Breast epithelium (tissue), 4 donors: ENCODE results near the gene VIT. TPM values are rescaled to one million over a fixed set of nuclear protein-coding genes. Genes with fewer than 3 reads are reported as not detected.

Experiments used
- DNase-seq, 2 donors: peaks; one replicate each; pipeline ENCODE4 v3.0.0-alpha.2; 2019; ENCODE audit warnings: low spot score in 2 of 2
- H3K27ac ChIP-seq, 2 donors: fragments of 200-600 bp; sonication (generic) in 1 of 2; one replicate each; pipeline ENCODE4 v1.5.1; 2016 to 2019; ENCODE audit warnings: mild to moderate bottlenecking in 1 of 2
- H3K27me3 ChIP-seq, 2 donors: fragments of 200-600 bp; sonication (generic) in 1 of 2; one replicate each; pipeline versions ENCODE4 v1.5.1 to v1.6.0; 2017 to 2019; ENCODE audit warnings: control low read depth in 1 of 2, mild to moderate bottlenecking in 1 of 2
- H3K36me3 ChIP-seq: fragments of 200-600 bp; one replicate; pipeline ENCODE4 v1.5.1; 2019
- H3K4me1 ChIP-seq, 2 donors: fragments of 200-600 bp; sonication (generic); one replicate each; pipeline ENCODE4 v1.5.1; 2016 to 2019; ENCODE audit warnings: control low read depth in 1 of 2
- H3K4me3 ChIP-seq, 3 donors: fragments of 200-600 bp; sonication (generic); 1 replicate in 2 of 3; 2 replicates in 1 of 3; pipeline ENCODE4 v1.5.1; 2016 to 2019; ENCODE audit warnings: mild to moderate bottlenecking in 3 of 3, moderate library complexity in 2 of 3
- H3K9me3 ChIP-seq, 2 donors: fragments of 200-600 bp; sonication (generic) in 1 of 2; one replicate each; pipeline ENCODE4 v1.5.1; 2016 to 2019; ENCODE audit warnings: control low read depth in 1 of 2
- CTCF ChIP-seq, 3 donors: fragments of 450-650 bp; IDR thresholded peaks; one replicate each; pipeline ENCODE4 v1.5.1; 2016 to 2017; ENCODE audit warnings: antibody characterized with exemption in 3 of 3, mild to moderate bottlenecking in 3 of 3, moderate library complexity in 3 of 3
- POLR2A ChIP-seq: fragments of 450-650 bp; IDR thresholded peaks from one replicate; pipeline ENCODE4 v1.6.1; 2016; ENCODE audit warnings: antibody characterized with exemption, mild to moderate bottlenecking, moderate library complexity
- POLR2AphosphoS5 ChIP-seq, 3 donors: sonication (generic); formaldehyde crosslinking; IDR thresholded peaks; one replicate each; pipeline ENCODE4 v1.6.1; 2017; ENCODE audit warnings: antibody characterized with exemption in 3 of 3
- intact Hi-C: fragments of 100-400 bp; cut with DNase I; formaldehyde crosslinking; loops from one replicate; pipeline ENCODE4 v1.15.1; 2023; ENCODE audit warnings: low total_unique reads
- total RNA-seq, 3 donors: library from RNA; depleted of rRNA; stranded (reverse); fragments of >200 nt; gene quantifications; one replicate each; pipeline ENCODE4 v1.1.0, GENCODE V29; 2016

Gene VIT
- total RNA-seq, 3 donors from 2014 or later, result 7.9 to 136 (median 9.2) TPM

GRCh38 chr2:36732673-36733036 is 36.1 kb downstream of the VIT start:
- no peak for DNase-seq
- Histone ChIP-seq H3K36me3 (no peaks in the 10 kb centered on the region), H3K4me1 (no peaks in the 10 kb centered on the region), H3K4me3 (no peak overlapping the region), H3K9me3 (no peaks in the 10 kb centered on the region), H3K27ac (no peak overlapping the region), H3K27me3 (no peaks in the 10 kb centered on the region)
- TF ChIP-seq POLR2A (no peak), CTCF (IDR thresholded peaks at IDR 0.05) (no peak)
- intact Hi-C loops, result no loop called here

DNA sequence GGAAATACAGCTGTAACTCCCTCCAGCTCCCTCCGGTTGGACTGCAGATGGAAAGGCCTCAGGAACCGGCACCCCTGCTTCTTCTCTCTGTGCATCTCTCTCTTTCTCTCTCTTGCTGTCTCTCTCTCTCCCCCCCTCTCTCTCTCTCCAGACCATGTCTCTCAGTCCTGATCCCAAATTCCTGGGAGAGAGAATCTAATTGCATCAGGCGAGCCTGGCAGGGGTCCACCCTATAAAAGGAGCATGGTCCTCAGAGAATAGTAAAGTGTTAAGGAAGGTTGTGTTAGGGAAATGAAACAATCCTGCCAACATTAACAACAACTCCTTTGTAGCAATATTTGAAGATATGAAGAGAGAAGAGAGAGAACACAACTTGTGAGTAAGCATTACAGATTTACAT is 36.7 kb downstream of the VIT start:
- Histone ChIP-seq H3K27me3 (no peaks in the 10 kb centered on the region), H3K27ac (no peak overlapping the region), H3K4me1 (no peaks in the 10 kb centered on the region), H3K4me3 (no peak overlapping the region), H3K36me3 (no peaks in the 10 kb centered on the region), H3K9me3 (no peaks in the 10 kb centered on the region)
- TF ChIP-seq POLR2AphosphoS5 (IDR thresholded peaks at IDR 0.05) (no peak), CTCF (IDR thresholded peaks at IDR 0.05) (no peak), POLR2A (no peak)
- intact Hi-C loops, result no loop called here
- no peak for DNase-seq

DNA sequence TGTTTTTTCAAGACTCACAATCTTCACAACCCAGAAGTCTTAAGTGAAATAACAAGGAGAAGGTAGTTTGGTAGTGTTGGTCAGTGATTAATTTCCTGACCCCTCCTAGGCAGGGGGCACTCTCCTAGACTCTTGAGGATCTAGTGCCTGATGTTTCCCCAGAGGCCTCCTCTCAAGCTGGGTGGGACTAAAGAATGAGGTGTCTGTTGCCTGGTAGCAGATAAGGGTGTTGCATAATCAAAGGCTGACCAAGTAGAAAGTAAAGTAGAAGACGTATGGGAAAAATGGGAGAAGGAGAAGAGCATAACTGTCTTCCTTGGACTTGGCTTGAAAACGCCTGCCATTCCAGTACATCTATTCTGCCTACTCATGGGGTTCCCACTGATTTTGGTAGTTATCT is 37.8 kb downstream of the VIT start:
- TF ChIP-seq CTCF (IDR thresholded peaks at IDR 0.05), result no peak
- no peak for TF ChIP-seq POLR2AphosphoS5 (IDR thresholded peaks at IDR 0.05)
- TF ChIP-seq POLR2A, result no peak
- Histone ChIP-seq H3K27ac (no peak overlapping the region), H3K36me3 (no peaks in the 10 kb centered on the region), H3K9me3 (no peaks in the 10 kb centered on the region), H3K27me3 (no peaks in the 10 kb centered on the region), H3K4me3 (no peak overlapping the region), H3K4me1 (no peaks in the 10 kb centered on the region)
- no peak for DNase-seq
- intact Hi-C loops, result no loop called here

DNA sequence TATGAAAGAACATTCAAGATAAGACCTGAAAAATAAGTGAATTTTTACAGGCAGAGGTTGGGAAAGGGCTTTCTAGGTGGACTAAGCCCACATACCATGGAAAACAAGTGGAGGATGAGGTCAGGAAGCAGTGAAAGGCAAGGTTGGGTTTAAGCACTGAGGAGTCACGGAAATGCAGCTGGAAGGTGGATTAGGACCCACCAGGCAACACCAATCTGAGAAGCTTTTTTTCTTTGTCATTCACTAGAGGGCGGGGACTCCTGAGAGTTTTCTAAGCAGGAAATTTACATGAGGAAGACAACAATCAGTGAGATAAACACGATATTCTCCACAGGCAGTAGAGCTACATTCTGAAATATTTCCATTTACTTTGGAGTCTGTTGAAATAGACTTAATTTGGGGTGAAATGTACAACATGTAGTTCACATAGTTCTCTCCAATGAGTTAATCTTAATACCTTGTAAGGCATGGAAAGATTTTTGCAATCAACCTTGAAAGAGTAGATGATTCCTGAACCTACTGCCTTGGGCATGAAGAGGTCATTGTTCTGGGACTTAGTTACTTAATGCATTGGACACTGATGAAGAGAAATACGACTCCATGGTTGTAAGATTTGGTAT is 40.7 kb downstream of the VIT start:
- no peak for DNase-seq
- H3K4me1 ChIP-seq, result no peaks in the 10 kb centered on the region
- H3K27ac ChIP-seq, result no peak overlapping the region
- no peaks in the 10 kb centered on the region for H3K36me3 ChIP-seq
- H3K4me3 ChIP-seq, result no peak overlapping the region
- no peaks in the 10 kb centered on the region for H3K27me3 ChIP-seq
- no peaks in the 10 kb centered on the region for H3K9me3 ChIP-seq
- TF ChIP-seq CTCF (IDR thresholded peaks at IDR 0.05), result no peak
- no peak for TF ChIP-seq POLR2AphosphoS5 (IDR thresholded peaks at IDR 0.05)
- TF ChIP-seq POLR2A, result no peak
- intact Hi-C loops, result no loop called here

DNA sequence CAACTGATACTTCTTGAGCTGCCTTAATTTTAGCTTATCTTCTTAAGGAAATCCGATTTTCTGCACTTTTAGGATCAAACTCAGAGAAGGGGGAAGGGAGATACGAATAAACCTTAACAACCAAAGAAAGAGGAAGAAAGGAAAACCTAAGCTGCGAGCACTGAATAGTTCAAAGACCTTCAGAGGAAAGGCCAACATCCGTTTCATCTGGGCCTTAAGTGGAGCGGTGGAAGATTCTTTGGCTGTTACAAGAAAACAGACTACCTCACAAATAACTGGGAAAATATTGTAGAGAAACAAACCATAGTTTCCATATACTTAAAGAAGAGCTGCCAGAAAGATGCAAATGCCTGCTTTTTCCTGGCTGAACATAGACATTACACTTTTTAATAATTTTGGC is 43.6 kb downstream of the VIT start:
- DNase-seq, result no peak
- Histone ChIP-seq H3K27me3 (no peaks in the 10 kb centered on the region), H3K27ac (no peak overlapping the region), H3K4me3 (no peak overlapping the region), H3K4me1 (no peaks in the 10 kb centered on the region), H3K9me3 (no peaks in the 10 kb centered on the region), H3K36me3 (no peaks in the 10 kb centered on the region)
- intact Hi-C loops, result no loop called here
- TF ChIP-seq CTCF (IDR thresholded peaks at IDR 0.05), result no peak
